Stimulated activated CD8-positive, alpha-beta memory T cell treated with anti-CD3 and anti-CD28 coated beads, Interleukin-7, amount 100 ng/mL, for 4 hours (primary cell): Measurements from ENCODE around the gene CHST11.

ENCODE experiments used
- DNase-seq, 2 donors: peaks; one replicate each; pipeline ENCODE4 v3.0.0-alpha.2; 2020; ENCODE audit warnings: low read depth in 2 of 2

Gene CHST11

DNA sequence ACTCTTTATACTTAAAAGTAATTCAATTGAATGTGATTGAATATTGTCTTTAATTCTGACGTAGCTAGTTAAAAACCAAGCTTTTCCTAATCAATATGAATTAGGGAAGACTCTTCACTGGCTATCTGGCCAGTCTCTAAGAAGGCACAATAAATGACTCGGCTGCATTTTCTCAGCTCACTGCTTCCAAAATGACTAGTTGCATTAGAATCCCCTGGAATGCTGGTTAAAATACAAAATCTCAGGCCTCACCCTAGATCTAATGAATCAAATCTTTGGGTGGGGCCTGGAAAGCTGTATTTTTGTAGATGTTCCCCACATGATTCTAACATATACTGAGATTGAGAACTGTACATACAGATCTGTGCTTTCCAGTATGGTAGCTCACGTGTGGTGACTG is 242.1 kb downstream of the CHST11 start:
- DNase-seq, result no peak

DNA sequence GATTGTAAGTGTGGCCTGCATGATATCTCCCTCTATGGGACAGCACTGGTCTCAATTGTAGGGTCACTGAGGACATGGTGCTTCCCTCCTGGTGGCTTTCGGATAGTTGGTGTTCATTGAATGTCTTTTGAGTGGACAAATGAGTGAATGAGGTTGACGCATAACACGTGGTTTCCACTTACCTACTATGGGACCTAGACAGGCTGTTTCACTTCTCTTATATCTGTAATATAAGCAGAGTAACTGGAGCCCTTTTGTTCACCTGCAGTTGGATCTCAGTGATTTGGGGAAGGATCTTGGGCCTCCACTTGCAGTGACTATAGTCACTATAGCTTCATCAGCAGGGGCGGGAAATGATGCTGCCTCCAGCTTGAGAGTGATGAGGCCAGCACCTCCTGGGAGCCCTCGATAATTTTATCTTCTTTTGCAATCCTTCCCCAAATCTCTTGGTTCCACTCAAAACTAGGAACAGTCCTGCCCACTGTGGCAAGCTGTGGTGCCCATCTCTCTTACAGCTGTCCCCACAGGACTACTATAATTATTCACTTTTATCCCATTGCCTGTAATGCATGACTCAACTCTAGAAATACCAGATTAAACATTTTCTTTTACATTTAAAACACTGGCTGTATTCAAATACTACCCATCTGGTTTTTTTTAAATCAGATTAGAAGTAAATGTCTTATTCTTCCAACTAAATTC is 242.9 kb downstream of the CHST11 start:
- no peak for DNase-seq

DNA sequence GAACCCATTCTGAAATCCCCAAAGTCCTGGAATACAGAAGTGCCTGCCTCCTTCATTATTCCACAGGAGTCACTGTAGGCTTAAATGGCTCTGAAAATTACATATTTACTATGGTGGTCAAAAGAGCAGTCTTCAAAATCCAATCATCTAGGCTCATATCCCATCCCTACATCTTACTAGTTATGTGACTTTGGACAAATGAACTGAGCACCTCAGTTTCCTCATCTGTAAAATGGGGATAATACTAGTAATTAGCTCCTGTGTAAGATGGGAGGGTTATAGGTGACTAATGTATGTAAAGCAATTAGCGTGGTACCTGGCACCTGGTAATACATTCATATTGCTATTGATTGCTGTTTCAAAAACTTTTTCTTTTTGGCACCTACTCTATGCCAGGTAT is 243.6 kb downstream of the CHST11 start:
- no peak for DNase-seq

DNA sequence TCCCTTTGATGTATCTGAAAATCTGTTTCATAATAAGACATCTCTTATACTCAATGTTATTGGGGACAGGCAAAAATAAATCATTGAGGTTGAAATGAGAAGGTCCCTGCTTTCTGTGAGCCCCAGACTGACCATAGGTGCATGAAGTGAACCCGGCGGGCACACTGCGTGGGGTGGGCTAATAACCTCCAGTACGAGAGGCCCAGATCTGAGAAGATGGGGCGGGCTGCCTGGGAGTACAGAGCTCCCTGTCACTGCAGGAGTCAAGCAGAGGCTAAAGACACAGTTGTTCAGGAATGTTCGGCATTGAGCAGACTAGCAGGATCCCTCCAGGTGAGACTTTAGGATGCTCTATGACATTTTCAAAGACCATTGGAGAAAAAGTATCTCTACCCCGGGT is 244.6 kb downstream of the CHST11 start:
- no peak for DNase-seq

DNA sequence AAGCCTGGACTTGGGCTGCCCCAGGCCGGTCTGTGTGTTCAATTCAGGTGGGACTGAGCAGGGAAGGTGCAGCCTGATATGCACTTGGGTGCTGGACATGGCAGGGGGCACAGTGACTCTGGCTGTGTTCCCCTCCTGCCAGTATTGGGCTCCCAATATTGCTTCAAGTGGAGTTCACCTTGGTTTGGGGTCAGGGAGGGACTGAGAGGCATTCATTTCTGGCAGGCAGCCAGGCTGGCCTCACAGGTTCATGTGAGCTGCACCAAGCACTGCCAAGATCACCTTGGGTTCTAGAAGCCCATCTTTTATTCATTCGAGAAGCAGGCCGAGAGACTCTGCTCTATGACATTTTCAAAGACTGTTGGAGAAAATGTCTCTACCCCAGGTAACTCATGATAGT is 245.0 kb downstream of the CHST11 start:
- no peak for DNase-seq

DNA sequence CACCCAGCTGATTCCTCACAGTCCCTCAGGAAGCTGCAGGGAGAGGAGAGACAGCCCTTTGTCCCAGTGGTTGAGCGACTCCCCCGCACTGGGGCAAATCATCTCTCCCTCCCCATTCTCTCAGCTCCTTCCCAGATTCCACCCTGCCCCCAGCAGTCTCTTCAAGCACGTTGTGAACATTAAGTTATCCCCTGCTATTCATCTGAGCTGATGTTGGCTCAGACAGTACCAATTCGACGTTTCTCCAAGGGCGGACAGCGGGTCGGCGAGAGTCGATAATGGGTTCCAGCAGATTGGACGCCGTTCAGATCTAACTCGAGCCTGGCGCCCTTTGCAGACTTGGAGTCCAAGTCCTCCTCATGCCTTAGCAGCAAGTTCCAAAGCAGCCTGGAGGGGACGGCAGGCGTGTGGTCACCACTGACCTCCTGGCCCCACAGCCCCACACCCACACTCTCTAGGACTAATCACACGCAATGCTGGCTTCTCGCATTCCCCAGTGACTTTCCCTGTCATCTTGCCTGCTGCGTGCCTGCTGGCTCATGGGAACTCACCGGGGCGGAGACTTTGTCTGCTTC is 245.9 kb downstream of the CHST11 start:
- DNase-seq, result no peak

DNA sequence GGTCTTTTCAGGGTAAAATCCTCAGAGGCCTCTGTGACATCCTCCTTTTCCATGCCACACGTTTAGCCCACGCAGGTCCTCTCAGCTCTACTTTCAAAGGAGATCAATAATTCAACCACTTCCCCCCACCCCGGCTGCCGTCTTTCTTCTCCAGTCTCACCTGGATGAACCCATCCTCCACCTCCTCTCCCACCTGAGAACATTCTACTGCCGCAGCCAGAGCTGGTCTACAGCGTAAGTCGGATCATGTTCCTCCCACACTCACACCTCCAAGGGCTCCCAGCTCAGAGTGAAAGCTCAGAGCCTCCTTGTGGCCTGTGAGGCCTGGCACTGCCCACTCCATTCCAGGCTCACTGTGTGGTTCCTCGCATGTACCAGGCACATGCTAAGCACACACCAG is 246.6 kb downstream of the CHST11 start:
- no peak for DNase-seq

DNA sequence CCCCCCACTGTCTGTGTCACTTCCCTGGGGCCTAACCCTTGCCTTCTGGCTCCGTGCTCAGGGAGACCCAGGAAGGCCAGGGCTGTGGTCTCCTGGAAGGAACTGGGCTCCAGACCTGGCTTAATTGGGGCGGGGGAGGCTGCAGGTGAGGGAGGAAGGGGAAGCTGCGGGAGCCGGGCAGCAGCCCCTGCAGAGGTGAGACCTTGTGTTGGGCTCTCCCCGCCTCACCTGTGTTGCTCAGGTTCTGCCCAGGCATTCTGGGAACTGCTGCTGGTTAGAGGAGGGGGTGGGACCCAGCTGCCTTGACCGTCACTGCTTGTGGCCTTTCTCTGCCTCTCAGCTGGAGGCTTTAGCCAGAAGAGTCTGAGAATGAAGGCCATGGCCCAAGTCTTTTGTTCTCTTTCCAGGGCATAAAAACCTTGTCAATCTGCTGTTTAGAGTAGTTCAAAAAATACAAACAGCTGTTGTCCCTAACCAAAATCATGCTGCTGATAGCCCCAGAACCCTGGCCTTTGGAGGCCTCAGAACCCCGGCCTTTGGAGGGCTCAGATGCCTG is 247.6 kb downstream of the CHST11 start:
- no peak for DNase-seq

DNA sequence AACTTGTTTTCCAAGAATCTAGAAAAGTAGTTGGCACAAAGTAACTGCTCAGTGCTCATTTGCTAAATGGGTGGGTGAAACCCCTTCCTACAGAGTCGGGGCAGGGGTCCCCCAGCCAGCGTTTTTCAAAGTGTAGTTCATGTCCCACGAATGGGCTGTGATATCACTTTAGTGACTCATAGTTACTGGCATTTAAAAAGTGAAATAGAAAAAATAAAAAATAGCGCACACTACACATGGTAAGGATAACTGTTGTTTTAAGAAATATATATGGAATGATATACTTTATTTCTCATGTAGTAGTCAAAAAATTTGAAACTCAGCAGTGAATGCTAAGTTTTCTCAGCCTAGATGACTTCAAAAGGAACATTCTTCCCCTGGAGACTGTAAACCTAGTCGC is 250.4 kb downstream of the CHST11 start:
- no peak for DNase-seq

DNA sequence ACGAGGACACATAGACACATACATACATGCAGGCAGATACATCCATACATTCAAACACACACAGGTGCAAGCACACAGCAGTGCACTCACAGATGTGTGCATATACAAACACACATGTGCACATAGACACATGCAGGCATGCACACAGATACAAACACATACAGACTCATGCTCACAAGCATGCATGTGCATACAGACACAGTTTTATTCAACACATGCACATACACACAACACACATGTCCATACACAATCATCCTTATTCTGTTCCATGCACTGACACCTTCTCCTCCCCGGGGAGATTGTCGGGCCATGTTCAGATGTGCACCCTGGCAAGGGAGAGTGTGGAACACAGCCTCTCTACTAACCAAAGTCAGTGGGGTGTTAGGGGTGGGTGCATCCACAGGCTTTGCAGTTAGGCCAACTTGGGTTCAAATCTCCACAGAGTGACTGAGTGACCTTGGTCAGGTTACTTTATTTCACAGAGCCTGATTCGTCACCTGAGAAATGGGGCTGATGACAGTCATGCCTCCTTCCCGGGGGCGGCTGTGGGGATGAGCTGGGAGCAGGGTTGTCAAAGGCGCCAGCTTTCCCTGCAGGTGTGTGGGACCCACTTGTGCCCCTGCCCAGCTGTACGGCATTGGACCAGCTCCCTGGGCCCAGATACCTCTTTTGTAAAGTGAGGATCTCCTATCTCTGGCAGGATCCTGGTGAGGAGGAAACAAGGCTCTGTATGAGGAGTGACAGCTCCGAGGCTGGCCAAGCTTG is 251.2 kb downstream of the CHST11 start:
- DNase-seq, result no peak

DNA sequence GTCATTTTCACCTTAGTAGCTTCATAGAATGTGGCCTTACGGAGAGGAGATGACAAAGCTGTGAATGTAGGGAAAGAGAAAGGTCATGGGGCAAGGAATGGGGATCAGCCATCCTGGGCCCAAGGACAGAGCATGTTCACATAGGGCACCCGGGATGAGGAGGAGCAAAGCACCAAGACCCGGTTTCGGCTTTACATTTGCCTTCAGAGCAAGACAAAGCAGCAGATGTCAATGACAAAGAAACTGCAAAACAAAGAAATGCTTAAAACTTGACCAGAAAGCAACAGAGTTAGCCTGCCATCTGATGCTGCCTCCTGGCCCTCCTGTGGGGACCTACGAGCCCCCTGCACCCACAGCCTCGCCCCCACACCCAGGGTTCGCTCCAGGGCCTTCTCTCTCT is 252.1 kb downstream of the CHST11 start:
- no peak for DNase-seq

DNA sequence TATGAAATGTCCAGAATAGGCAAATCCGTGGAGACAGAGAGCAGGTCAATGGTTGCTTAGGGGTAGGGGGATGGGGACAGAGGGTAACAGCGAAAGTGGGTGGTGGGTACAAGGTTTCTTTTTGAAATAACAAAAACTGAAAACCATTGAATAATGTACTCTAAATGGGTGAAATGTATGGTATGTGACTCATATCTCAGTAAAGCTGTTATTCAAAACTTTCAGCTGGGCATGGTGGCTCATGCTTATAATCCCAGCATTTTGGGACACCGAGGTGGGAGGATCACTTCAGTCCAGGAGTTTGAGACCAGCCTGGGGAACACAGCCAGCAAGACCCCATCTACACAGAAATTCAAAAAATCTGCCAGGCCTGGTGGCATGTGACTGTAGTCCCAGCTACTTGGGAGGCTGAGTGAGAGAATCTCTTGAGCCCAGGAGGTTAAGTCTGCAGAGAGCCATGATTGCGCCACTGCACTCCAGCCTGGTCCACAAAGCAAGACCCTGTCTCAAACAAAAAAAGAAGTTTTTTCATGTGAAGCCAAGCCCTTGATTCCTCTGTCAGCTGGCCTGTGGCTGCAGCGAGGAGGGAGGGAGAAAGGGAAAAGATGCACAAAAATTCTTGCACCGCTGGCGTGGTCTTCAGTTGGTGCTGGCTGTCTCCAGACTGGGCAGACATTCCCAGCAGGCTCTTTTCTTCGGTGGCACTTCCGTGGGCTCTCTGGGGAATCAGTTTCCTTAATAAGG is 253.1 kb downstream of the CHST11 start:
- DNase-seq, result no peak

DNA sequence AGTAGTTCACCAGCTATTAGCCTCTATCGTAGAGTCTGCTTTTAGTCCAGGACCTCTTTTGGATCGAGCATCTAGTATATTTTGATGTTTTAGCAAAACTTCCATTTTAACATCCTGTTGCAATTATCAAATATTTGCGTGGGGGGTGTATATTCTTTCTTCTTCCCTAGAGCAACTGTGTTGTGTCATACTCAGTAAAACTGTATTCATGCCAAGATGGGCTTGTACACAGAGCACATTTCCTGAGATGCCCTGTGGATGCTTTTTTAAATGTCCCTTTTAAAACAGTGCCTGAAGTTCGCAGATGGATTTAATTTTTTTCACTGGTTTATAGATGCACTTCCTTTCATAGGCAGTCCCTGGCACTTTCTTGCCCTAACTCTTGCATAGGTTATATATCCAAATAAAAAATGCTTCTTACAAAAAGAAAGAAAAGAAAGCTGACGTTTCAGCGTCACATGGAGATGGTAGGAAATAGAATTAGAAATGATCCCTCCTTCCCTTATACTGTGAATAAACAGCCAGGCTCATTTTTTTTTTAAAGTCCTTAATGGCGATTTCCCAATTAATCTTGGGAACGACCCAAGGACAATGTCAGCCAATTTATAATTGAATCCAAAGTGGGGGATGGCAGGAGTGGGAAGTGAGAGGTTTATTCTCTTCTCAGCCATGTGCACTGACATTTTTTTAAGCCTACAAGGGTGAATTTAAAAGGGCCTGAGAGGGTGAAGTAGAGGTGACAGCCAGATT is 254.4 kb downstream of the CHST11 start:
- DNase-seq, result no peak

DNA sequence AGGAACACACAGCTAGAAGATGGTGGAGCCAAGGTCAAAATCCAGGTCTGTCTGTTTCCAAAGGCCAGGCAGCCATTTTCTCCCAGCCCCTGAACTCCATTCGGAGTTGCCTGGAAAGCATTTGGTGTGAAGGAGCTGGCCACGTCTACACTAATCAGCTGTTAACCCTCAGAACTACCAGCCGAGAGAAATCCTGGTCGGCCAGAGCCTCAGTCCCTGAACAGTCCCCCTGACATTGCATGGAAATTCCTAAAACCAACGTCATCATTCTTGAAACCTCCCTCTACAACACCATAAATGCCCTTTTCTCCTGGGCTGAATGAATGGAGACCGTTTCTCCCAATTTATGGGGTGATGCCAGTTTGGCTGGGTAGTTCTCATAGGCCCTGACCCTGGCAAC is 255.7 kb downstream of the CHST11 start:
- DNase-seq, result no peak

DNA sequence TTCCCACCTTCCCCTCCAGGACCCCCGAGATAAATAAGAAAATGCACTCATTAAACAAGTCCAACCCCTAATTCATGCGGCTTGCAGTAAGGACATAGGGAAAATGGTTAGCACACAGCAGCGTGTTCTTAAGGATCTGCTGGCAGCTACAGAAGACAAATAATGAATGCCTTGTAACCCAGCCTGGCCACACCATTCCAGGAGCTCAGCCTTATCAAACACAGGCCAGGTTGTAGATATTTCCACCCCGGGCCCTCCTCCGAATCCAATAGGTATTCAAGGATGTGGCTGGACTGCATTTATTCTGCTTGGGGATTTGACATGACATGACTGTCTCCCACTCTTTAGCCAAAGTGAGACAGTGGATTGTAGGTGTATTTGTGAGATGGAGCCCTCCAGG is 256.2 kb downstream of the CHST11 start:
- no peak for DNase-seq

DNA sequence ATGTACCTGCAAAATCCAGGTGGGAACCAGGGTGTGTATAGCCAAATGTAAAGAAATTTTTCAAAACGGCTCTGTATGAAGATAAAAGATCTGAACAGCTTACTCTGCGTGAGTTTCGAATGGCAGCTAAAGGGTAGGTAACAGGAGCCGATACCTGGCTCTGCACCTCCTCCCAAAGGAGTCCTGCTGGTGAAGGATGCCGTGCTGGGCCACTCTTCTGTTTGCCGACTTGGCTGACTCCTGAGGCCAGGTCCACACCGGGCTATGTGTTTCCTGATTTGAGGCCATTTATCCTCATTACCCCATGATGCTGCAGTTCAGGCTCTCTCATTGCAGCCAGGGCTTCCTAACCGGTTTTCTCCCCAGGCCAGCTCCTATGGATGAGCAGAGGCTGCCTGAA is 256.7 kb downstream of the CHST11 start:
- DNase-seq, result no peak

DNA sequence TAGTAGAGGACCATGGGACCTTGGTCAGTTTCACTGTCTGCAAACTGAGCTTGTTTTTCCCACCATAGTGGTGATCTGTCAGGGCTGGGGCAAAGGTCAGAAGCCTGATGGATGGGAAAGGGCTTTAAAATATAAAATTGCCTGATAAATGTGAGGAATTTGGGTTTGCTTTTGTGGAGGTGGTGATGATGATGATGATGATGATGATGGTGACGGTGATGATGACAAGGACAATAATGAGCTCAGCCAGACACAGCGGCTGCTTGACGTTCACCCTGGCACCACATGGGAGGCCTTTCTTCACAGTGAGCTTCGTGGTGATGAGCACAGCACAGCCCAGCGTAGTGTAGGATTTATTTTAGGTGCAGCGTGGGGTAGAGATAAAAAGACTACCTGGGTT is 257.6 kb downstream of the CHST11 start:
- DNase-seq, result no peak

DNA sequence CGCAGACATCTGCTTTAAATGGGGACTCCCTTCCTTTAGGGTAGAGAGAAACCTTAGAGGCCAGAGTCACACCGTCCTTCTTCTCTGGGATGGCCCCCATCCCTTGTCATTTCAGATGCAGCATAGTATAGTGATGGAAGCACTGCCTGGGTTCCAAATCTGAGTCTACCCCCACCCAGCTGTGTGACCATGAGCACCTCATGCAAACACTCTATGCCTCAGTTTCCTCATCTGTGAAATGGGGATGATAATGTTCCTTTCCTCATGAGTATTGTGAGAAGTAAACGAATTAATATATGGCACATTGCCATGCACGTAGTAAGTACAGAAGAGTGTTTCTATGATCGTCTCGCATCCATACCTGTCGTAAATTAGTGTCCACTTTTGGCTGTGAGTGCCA is 259.4 kb downstream of the CHST11 start:
- DNase-seq, result no peak

DNA sequence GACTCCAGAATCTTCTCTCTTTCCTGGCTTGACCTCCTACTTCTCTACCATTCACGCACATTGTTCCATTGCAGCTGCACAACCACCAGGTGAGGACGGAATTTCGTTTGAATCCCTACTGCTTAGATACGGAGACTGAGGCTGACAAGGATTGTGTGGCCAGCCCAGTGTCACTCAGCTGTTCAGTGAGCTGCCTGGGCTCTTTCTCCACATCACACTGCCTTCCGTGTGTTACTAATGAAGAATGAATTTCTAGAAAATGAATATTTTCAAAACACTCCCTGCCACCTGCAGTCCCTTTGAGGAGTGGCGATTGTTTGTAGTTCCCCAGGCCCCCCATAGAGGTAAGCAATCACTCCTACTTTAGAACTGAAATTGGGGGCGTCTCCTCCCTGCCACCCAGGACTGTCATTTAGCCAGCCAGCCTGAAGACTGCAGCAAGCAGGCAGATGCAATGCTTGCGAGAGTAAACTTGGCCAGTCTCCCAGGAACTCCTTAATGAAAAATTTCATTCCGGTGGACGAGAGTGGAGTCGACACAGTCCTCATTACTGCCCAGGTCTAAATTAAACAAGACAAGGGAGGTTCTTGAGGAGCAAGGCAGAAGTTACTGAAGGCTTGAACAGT is 261.7 kb downstream of the CHST11 start:
- DNase-seq, result no peak

DNA sequence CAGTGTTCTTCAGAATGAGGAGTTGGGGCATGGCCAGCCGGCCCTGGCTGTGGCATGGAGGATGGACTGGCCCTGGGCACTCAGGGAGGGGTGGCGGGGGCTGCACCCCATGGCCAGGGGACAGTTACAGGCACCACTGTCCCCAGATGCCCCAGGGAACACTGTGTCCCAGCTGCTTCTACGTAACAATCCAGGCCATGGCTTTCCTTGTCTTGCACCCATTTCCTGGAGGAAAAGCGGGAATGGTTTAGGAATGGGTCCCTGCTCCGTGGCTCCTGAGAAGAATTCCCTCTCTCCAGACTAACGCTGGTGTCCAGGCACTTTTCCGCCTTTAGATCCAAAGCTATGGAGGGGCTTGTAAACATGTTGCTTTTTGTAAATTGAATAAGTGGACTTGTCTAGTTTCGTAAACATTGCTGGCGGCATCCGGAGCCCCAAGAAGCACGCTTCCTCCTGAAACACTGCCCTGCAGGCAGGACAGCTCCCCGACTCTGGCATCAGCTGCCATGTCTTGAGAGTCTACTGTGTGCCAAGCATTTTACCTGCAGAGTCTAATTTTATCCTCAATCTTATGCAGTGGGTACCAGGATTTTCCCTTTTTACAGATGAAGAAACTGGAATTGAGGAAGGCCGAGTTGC is 263.1 kb downstream of the CHST11 start:
- no peak for DNase-seq
